HG02938 (cell line): ENCODE results near the gene FSHR.

Experiments
- ATAC-seq: cut with Tn5 transposase; IDR thresholded peaks from one replicate; pipeline ENCODE4 v1.9.1; 2021; ENCODE audit warnings: mild to moderate bottlenecking, moderate library complexity; ENCODE audit not compliant: unreplicated experiment

FSHR gene

DNA sequence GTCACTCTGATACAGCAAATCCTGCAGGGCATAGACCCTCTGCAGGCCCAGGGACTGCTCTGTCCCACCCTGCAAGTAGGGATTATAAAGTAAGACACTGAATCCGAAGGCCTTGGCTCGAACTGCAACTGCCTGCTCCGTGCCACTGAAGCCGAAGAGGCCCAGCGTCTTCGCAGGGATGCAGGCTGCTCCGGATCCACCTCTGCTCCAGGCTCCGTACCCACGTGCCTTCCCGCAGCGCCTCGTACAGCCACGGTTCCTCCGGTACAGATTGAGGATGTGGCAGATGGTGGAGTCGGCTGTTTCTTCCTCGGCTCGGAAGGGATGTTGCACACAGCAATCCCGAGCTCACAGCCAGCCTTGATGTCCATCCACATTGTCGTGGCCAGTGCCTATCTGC is 238.4 kb downstream of the FSHR start:
- no peak for ATAC-seq

DNA sequence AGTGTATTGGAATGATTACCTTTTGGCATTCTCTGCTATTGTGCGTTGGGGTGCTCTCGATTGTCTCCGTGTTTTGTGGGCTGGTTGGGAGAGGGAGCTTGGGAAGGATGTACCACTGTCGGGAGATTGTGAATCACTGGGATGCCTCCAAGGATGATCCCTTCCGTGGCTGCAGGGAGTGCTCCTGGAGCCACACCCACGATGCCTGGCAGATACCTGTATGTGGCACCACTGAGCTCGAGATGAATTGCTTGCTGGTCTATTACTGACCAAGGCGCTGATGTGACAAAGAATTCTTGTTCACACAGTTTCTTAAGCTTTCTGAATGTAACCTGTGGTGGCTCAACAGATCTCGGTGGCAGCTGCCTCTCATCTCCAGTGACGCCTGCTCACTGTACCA is 239.1 kb downstream of the FSHR start:
- ATAC-seq, result no peak

DNA sequence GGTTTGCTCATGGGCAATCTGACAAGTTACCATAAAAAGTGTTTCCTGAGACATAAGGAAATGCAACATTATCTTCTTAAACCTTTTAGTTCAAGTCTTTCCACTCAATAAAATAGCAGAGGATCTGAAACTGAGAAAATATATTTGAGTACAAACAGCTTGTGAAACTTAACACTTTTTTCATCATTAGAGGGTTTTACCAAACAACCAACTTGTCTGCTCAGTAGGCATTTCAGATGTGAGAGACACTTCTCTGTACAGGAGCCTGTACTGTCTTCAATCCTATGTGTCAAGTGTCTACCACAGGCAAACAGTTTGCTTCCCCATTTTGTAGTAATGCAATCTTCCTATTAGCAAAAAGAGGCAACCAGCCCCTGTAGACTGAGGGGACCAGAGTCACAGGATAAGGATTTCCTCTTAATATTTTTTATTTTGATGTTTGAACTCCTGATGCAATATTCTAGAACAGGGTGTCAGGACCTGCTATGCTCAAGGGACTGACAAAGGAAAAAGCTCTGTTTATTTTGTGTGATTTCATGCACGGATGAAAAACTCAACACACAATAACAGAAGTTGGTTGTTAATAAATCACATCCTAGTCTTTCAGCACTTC is 239.7 kb downstream of the FSHR start:
- peak; percentile 84 for ATAC-seq
